ENCODE data around the gene DEPDC4.
"Not testable (repeated sequence)": the region's sequence is repeated elsewhere in the genome, so short reads cannot be mapped to it uniquely, and the experiment has no call there.

DEPDC4 gene

GRCh38 chr12:100249941-100250340, 16.9 kb downstream of the DEPDC4 start:
- no peak for DNase-seq (ENCODE audit: low read depth in 1 of 2, low spot score in 1 of 2)
- no peak for TF ChIP-seq JUND (IDR thresholded peaks at IDR 0.05; ENCODE audit: low read depth)
- in situ Hi-C loops (cut with HindIII; ENCODE audit: low pct_unique_long_range_greater_than_20kb, low sequenced_read_pairs), result no loop called here

- DNase-seq (ENCODE audit: low read depth in 1 of 2, low spot score in 1 of 2), result no peak
- no peak for TF ChIP-seq JUND (IDR thresholded peaks at IDR 0.05; ENCODE audit: low read depth)
- in situ Hi-C loops (cut with HindIII; ENCODE audit: low pct_unique_long_range_greater_than_20kb, low sequenced_read_pairs), result no loop called here
Measured at GRCh38 chr12:100248886-100249285, 18.0 kb downstream of the DEPDC4 start.

- no peak for TF ChIP-seq JUND (IDR thresholded peaks at IDR 0.05; ENCODE audit: low read depth)
- no peak for DNase-seq (ENCODE audit: low read depth in 1 of 2, low spot score in 1 of 2)
- in situ Hi-C loops (cut with HindIII; ENCODE audit: low pct_unique_long_range_greater_than_20kb, low sequenced_read_pairs), result no loop called here
Measured at GRCh38 chr12:100247765-100248164, 19.1 kb downstream of the DEPDC4 start.

GRCh38 chr12:100243137-100243536, 23.7 kb downstream of the DEPDC4 start:
- TF ChIP-seq JUND (IDR thresholded peaks at IDR 0.05; ENCODE audit: low read depth), result no peak
- in situ Hi-C loops (cut with HindIII; ENCODE audit: low pct_unique_long_range_greater_than_20kb, low sequenced_read_pairs), result no loop called here
- no peak for DNase-seq (ENCODE audit: low read depth in 1 of 2, low spot score in 1 of 2)

- no peak for DNase-seq (ENCODE audit: low read depth in 1 of 2, low spot score in 1 of 2)
- TF ChIP-seq JUND (IDR thresholded peaks at IDR 0.05; ENCODE audit: low read depth), result no peak
- in situ Hi-C loops (cut with HindIII; ENCODE audit: low pct_unique_long_range_greater_than_20kb, low sequenced_read_pairs), result no loop called here
Measured at GRCh38 chr12:100239589-100239988, 27.3 kb downstream of the DEPDC4 start.

- in situ Hi-C loops (cut with HindIII; ENCODE audit: low pct_unique_long_range_greater_than_20kb, low sequenced_read_pairs), result no loop called here
- TF ChIP-seq JUND (IDR thresholded peaks at IDR 0.05; ENCODE audit: low read depth), result no peak
- no peak for DNase-seq (ENCODE audit: low read depth in 1 of 2, low spot score in 1 of 2)
Measured at GRCh38 chr12:100238801-100239200, 28.1 kb downstream of the DEPDC4 start.

GRCh38 chr12:100234591-100235304, 32.1 kb downstream of the DEPDC4 start:
- in situ Hi-C loops (cut with HindIII; ENCODE audit: low pct_unique_long_range_greater_than_20kb, low sequenced_read_pairs), result no loop called here
- TF ChIP-seq JUND (IDR thresholded peaks at IDR 0.05; ENCODE audit: low read depth), result no peak
- peak; percentile 27 to 77 for DNase-seq (ENCODE audit: low read depth in 1 of 2, low spot score in 1 of 2)

- no peak for TF ChIP-seq JUND (IDR thresholded peaks at IDR 0.05; ENCODE audit: low read depth)
- DNase-seq (ENCODE audit: low read depth in 1 of 2, low spot score in 1 of 2), result peak in 1 of 2 experiments; percentile 53
Measured at GRCh38 chr12:100234166-100234565, 32.7 kb downstream of the DEPDC4 start.

GRCh38 chr12:100231873-100232272, 35.0 kb downstream of the DEPDC4 start:
- in situ Hi-C loops (cut with HindIII; ENCODE audit: low pct_unique_long_range_greater_than_20kb, low sequenced_read_pairs), result not testable (repeated sequence)

More at GRCh38 chr12:100234166-100234565, 32.7 kb downstream of the DEPDC4 start:
- in situ Hi-C loops (cut with HindIII; ENCODE audit: low pct_unique_long_range_greater_than_20kb, low sequenced_read_pairs), result no loop called here

GRCh38 chr12:100229876-100230275, 37.0 kb downstream of the DEPDC4 start:
- peak; percentile 59 to 99 for DNase-seq (ENCODE audit: low read depth in 1 of 2, low spot score in 1 of 2)
- peak; percentile 88 for TF ChIP-seq JUND (IDR thresholded peaks at IDR 0.05; ENCODE audit: low read depth)
- in situ Hi-C loops (cut with HindIII; ENCODE audit: low pct_unique_long_range_greater_than_20kb, low sequenced_read_pairs), result no loop called here

More at GRCh38 chr12:100231873-100232272, 35.0 kb downstream of the DEPDC4 start:
- peak in 1 of 2 experiments; percentile 39 for DNase-seq (ENCODE audit: low read depth in 1 of 2, low spot score in 1 of 2)

- no peak for TF ChIP-seq JUND (IDR thresholded peaks at IDR 0.05; ENCODE audit: low read depth)
- DNase-seq (ENCODE audit: low read depth in 1 of 2, low spot score in 1 of 2), result peak; percentile 59 to 96
- in situ Hi-C loops (cut with HindIII; ENCODE audit: low pct_unique_long_range_greater_than_20kb, low sequenced_read_pairs), result no loop called here
Measured at GRCh38 chr12:100229036-100229635, 37.7 kb downstream of the DEPDC4 start.

GRCh38 chr12:100225491-100225890, 41.4 kb downstream of the DEPDC4 start:
- peak in 1 of 2 experiments; percentile 28 for DNase-seq (ENCODE audit: low read depth in 1 of 2, low spot score in 1 of 2)
- in situ Hi-C loops (cut with HindIII; ENCODE audit: low pct_unique_long_range_greater_than_20kb, low sequenced_read_pairs), result no loop called here
- TF ChIP-seq JUND (IDR thresholded peaks at IDR 0.05; ENCODE audit: low read depth), result no peak

GRCh38 chr12:100222173-100222572, 44.7 kb downstream of the DEPDC4 start:
- in situ Hi-C loops (cut with HindIII; ENCODE audit: low pct_unique_long_range_greater_than_20kb, low sequenced_read_pairs); DNase-seq (ENCODE audit: low read depth in 1 of 2, low spot score in 1 of 2): not testable (repeated sequence)
